Breast epithelium (tissue), 3 donors: Measurements from ENCODE around the gene CCDC12.

Source experiments
- POLR2A ChIP-seq: fragments of 450-650 bp; IDR thresholded peaks from one replicate; pipeline ENCODE4 v1.6.1; 2016; ENCODE audit warnings: antibody characterized with exemption, mild to moderate bottlenecking, moderate library complexity
- POLR2AphosphoS5 ChIP-seq, 3 donors: sonication (generic); formaldehyde crosslinking; IDR thresholded peaks; one replicate each; pipeline ENCODE4 v1.6.1; 2017; ENCODE audit warnings: antibody characterized with exemption in 3 of 3
- TF ChIP-seq, protein P1 (sequence below), 3 donors: fragments of 450-650 bp; IDR thresholded peaks; one replicate each; pipeline ENCODE4 v1.5.1; 2016 to 2017; ENCODE audit warnings: antibody characterized with exemption in 3 of 3, mild to moderate bottlenecking in 3 of 3, moderate library complexity in 3 of 3

DNA sequence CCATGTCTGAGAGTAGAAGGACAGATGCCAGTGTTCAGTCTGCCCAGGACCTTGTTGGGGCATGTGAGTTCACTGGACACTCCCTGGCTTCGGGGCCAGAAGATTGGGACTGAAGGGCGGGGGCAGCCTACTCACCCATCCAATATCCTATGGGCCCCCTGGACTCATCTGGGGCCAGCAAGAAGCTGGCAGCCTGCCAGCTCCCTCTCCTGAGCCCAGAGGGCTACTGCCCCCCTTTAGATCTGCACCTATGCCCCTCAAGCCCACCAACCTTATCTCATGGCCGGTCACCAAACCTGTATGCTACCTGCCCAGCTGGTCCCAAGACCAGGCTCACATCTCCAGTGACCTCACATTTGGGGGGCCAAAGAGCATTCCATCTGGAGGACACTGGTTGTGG is 90.9 kb downstream of the CCDC12 start:
- TF ChIP-seq, protein P1, sequence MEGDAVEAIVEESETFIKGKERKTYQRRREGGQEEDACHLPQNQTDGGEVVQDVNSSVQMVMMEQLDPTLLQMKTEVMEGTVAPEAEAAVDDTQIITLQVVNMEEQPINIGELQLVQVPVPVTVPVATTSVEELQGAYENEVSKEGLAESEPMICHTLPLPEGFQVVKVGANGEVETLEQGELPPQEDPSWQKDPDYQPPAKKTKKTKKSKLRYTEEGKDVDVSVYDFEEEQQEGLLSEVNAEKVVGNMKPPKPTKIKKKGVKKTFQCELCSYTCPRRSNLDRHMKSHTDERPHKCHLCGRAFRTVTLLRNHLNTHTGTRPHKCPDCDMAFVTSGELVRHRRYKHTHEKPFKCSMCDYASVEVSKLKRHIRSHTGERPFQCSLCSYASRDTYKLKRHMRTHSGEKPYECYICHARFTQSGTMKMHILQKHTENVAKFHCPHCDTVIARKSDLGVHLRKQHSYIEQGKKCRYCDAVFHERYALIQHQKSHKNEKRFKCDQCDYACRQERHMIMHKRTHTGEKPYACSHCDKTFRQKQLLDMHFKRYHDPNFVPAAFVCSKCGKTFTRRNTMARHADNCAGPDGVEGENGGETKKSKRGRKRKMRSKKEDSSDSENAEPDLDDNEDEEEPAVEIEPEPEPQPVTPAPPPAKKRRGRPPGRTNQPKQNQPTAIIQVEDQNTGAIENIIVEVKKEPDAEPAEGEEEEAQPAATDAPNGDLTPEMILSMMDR (IDR thresholded peaks at IDR 0.05): no peak
- TF ChIP-seq POLR2A (no peak), POLR2AphosphoS5 (IDR thresholded peaks at IDR 0.05) (no peak)
